Measurements from ENCODE around the gene SYT5.

- TF ChIP-seq REST (IDR thresholded peaks at IDR 0.05; ENCODE audit: insufficient read depth in 1 of 2, low read depth in 2 of 2, low read length in 2 of 2) (no peak), SIN3A (IDR thresholded peaks at IDR 0.05; ENCODE audit: borderline replicate concordance, insufficient read depth, low read length) (no peak)
Measured at GRCh38 chr19:55193481-55193880, 13.4 kb upstream of the SYT5 start.

Data from PFSK-1 (cell line).